OCI-LY3 (cell line): ENCODE measurements around the gene LCNL1.

Experiments
- CTCF ChIP-seq: fragments of 200-600, 300-600 bp; sonication (generic); IDR thresholded peaks from 2 replicates; pipeline ENCODE4 v1.5.1; 2014; ENCODE audit warnings: antibody characterized with exemption, low read length, low read depth
- EZH2phosphoT487 ChIP-seq: fragments of 200-600 bp; shearing (Covaris generic); IDR thresholded peaks from 2 replicates; pipeline ENCODE4 v1.6.1; 2018; ENCODE audit warnings: antibody characterized with exemption, mixed run types, low read depth

GRCh38 chr9:136949239-136949816 is 33.5 kb upstream of the LCNL1 start:
- TF ChIP-seq CTCF (no peak), EZH2phosphoT487 (no peak)
